Hepatocyte (in vitro differentiated cells): Measurements from ENCODE around the gene PGK1.

Source experiments
- EZH2 ChIP-seq: fragments of 200-600 bp; sonication (generic); IDR thresholded peaks from 2 replicates; pipeline ENCODE4 v1.6.1; 2016; ENCODE audit warnings: antibody characterized with exemption, mild to moderate bottlenecking, borderline replicate concordance
- EZH2phosphoT487 ChIP-seq: fragments of 200-600 bp; sonication (generic); IDR thresholded peaks from one replicate; pipeline ENCODE4 v1.6.1; 2018; ENCODE audit warnings: antibody characterized with exemption, mild to moderate bottlenecking, low read depth, moderate library complexity; ENCODE audit not compliant: unreplicated experiment, severe bottlenecking
- TF ChIP-seq, protein P1 (sequence below): fragments of 200-600 bp; sonication (generic); IDR thresholded peaks from 2 replicates; pipeline ENCODE4 v1.5.1; 2016; ENCODE audit warnings: antibody characterized with exemption, mild to moderate bottlenecking; ENCODE audit not compliant: poor library complexity

DNA sequence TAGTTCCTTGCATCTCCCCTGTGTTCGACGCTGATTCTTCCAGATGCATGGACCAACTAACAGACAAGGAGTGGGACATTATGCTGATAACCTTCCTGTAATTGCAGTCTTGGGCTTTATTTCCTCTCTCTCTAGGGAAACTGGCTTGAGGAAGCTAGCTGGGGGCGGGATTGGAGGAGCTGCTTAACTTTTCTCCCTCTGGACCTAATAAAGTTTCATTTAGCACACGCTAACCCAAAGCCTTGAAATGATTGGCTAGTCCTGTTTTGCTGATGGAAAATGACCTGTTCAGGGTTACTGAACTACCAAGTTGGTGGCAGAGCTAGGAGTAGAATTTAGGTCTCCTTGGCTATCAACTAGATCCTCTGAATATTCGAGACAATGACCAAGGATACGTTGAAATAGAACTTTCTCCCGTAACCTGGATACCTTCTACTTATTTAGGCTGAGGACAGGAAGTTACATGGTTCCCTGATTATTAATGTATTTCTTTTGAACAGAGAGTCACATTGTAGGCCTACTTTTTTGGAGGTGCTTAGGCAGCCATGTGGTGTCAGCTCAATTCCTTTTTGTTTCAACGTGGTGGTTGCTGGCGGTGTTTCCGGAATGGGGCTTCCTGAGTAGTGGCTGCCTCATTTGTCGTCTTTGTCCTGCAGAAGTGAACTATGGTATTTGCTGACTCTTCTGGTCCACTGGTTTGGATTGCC lies 2.0 kb downstream of the PGK1 start:
- TF ChIP-seq, protein P1, sequence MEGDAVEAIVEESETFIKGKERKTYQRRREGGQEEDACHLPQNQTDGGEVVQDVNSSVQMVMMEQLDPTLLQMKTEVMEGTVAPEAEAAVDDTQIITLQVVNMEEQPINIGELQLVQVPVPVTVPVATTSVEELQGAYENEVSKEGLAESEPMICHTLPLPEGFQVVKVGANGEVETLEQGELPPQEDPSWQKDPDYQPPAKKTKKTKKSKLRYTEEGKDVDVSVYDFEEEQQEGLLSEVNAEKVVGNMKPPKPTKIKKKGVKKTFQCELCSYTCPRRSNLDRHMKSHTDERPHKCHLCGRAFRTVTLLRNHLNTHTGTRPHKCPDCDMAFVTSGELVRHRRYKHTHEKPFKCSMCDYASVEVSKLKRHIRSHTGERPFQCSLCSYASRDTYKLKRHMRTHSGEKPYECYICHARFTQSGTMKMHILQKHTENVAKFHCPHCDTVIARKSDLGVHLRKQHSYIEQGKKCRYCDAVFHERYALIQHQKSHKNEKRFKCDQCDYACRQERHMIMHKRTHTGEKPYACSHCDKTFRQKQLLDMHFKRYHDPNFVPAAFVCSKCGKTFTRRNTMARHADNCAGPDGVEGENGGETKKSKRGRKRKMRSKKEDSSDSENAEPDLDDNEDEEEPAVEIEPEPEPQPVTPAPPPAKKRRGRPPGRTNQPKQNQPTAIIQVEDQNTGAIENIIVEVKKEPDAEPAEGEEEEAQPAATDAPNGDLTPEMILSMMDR: no peak
- TF ChIP-seq EZH2 (no peak), EZH2phosphoT487 (no peak)
